Right cardiac atrium (tissue), 5 donors: ENCODE results near the gene CAVIN2. TPM values are rescaled to one million over a fixed set of nuclear protein-coding genes. Genes with fewer than 3 reads are reported as not detected.
A peak's percentile ranks its signal among the peaks of the same experiment; 100 is the strongest.

Source experiments
- ATAC-seq, 2 donors: fragments of 200-7000 bp; cut with Tn5 transposase; one replicate each; pipeline versions ENCODE4 v1.8.0 to v1.9.1; 2020; ENCODE audit warnings: moderate library complexity in 2 of 2, mild to moderate bottlenecking in 1 of 2
- DNase-seq, 3 donors: peaks; one replicate each; pipeline ENCODE4 v3.0.0-alpha.2; 2020
- H3K27ac ChIP-seq: one replicate; pipeline ENCODE4 v1.5.1; 2013; ENCODE audit warnings: mild to moderate bottlenecking, low read length, control low read depth, moderate library complexity
- H3K27me3 ChIP-seq: one replicate; pipeline ENCODE4 v1.6.1; 2013; ENCODE audit not compliant: control insufficient read depth, insufficient read depth
- H3K4me1 ChIP-seq: one replicate; pipeline ENCODE4 v1.6.1; 2013; ENCODE audit warnings: low read length; ENCODE audit not compliant: control insufficient read depth, insufficient read depth
- H3K4me3 ChIP-seq: one replicate; pipeline ENCODE4 v1.5.1; 2013; ENCODE audit warnings: low read length, control low read depth
- H3K9me3 ChIP-seq: one replicate; pipeline ENCODE4 v1.6.1; 2013; ENCODE audit warnings: low read length; ENCODE audit not compliant: control insufficient read depth
- WGBS: extraction: QIAGEN DNeasy Blood & Tissue Kit; methylation state at CpG from one replicate; pipeline ENCODE4 v1.1.7; 2013; 5-methylcytosine and 5-hydroxymethylcytosine counted together
- intact Hi-C, 4 donors: fragments of 100-400 bp; cut with DNase I; formaldehyde crosslinking; loops; one replicate each; pipeline versions ENCODE4 v1.11.0 to v1.14.0; 2022 to 2023
- polyA plus RNA-seq: library from polyadenylated mRNA; stranded (reverse); fragments of 200-250 nt; gene quantifications from one replicate; pipeline ENCODE4 v1.2.3, GENCODE V29; 2013
- total RNA-seq, 4 donors: library from RNA; stranded (reverse); fragmentation: NEBNext Ultra II Directional; extraction: Animal tissue kit (Norgen Biotek cat#: 25700); gene quantifications; one replicate each; pipeline ENCODE4 v1.2.1, GENCODE V29; 2021
- donor health status: healthy with polysubstance abuse.
- donor health status: DM: no; HTN: yes; CAD: no.
- donor health status: DM: no; HTN: no; CAD: no.
- donor health status: DM: no; HTN: yes; CAD: no; lungs with severe emphysema.
- donor health status: DM: yes; HTN: yes; CAD: no.

Gene CAVIN2
- total and polyA plus RNA-seq, 5 donors = 76.0 to 128 (median 113) TPM

GRCh38 chr2:191818133-191818532, 28.8 kb downstream of the CAVIN2 start:
- H3K4me3 ChIP-seq = no peak overlapping the region
- H3K27me3 ChIP-seq = no peaks in the 10 kb centered on the region
- no peaks in the 10 kb centered on the region for H3K9me3 ChIP-seq
- intact Hi-C loops = no loop called here
- WGBS = 93% methylated on average over 1 of the region's 1 CpG
- H3K4me1 ChIP-seq = no peaks in the 10 kb centered on the region
- ATAC-seq = peak; percentile 57 to 59
- no peak overlapping the region for H3K27ac ChIP-seq
- DNase-seq = no peak

- DNase-seq = no peak
- intact Hi-C loops = no loop called here
Measured at GRCh38 chr2:191815010-191815409, 31.9 kb downstream of the CAVIN2 start.

GRCh38 chr2:191813943-191814342, 32.9 kb downstream of the CAVIN2 start:
- H3K27me3 ChIP-seq = no peaks in the 10 kb centered on the region
- ATAC-seq = no peak
- no peaks in the 10 kb centered on the region for H3K4me1 ChIP-seq
- no peaks in the 10 kb centered on the region for H3K9me3 ChIP-seq
- 78% methylated on average over 8 of the region's 8 CpGs for WGBS
- H3K27ac ChIP-seq = no peak overlapping the region
- no peak overlapping the region for H3K4me3 ChIP-seq
- intact Hi-C loops = loop anchor here in 3 of 4 donors (2.0 to 5.0 kb wide), 2 partner anchors 348 to 349 kb away; no protein-coding TSS in a partner anchor
- DNase-seq = no peak

More at GRCh38 chr2:191815010-191815409, 31.9 kb downstream of the CAVIN2 start:
- no peaks in the 10 kb centered on the region for H3K4me1 ChIP-seq
- ATAC-seq = no peak
- WGBS = 96% methylated on average over 1 of the region's 1 CpG
- H3K27ac ChIP-seq = no peak overlapping the region
- H3K9me3 ChIP-seq = no peaks in the 10 kb centered on the region
- no peak overlapping the region for H3K4me3 ChIP-seq
- no peaks in the 10 kb centered on the region for H3K27me3 ChIP-seq

- Histone ChIP-seq H3K4me3 (peak overlapping the region; percentile 46), H3K9me3 (no peaks in the 10 kb centered on the region), H3K27me3 (no peaks in the 10 kb centered on the region), H3K27ac (no peak overlapping the region), H3K4me1 (no peaks in the 10 kb centered on the region)
- peak; percentile 35 to 77 (median 68) for DNase-seq
- WGBS = 39% methylated on average over 9 of the region's 9 CpGs
- intact Hi-C loops = loop anchor here (1.0 to 5.0 kb wide), 3 partner anchors 350 to 351 kb away; no protein-coding TSS in a partner anchor
- peak; percentile 82 to 88 for ATAC-seq
Measured at GRCh38 chr2:191811807-191812602, 34.9 kb downstream of the CAVIN2 start.

GRCh38 chr2:191806396-191806795, 40.5 kb downstream of the CAVIN2 start:
- no peak overlapping the region for H3K27ac ChIP-seq
- H3K27me3 ChIP-seq = no peaks in the 10 kb centered on the region
- H3K4me1 ChIP-seq = no peaks in the 10 kb centered on the region
- no peak for DNase-seq
- 100% methylated on average over 1 of the region's 1 CpG for WGBS
- no peak overlapping the region for H3K4me3 ChIP-seq
- intact Hi-C loops = no loop called here
- H3K9me3 ChIP-seq = no peaks in the 10 kb centered on the region
- no peak for ATAC-seq

GRCh38 chr2:191804766-191805165, 42.1 kb downstream of the CAVIN2 start:
- ATAC-seq (no peak), DNase-seq (no peak)
- Histone ChIP-seq H3K4me3 (no peak overlapping the region), H3K4me1 (no peaks in the 10 kb centered on the region), H3K9me3 (no peaks in the 10 kb centered on the region), H3K27me3 (no peaks in the 10 kb centered on the region), H3K27ac (no peak overlapping the region)
- intact Hi-C loops = no loop called here
- WGBS = 85% methylated on average over 9 of the region's 9 CpGs

GRCh38 chr2:191803007-191803406, 43.9 kb downstream of the CAVIN2 start:
- DNase-seq = no peak
- no peak overlapping the region for H3K4me3 ChIP-seq
- ATAC-seq = no peak
- intact Hi-C loops = no loop called here
- H3K9me3 ChIP-seq = no peaks in the 10 kb centered on the region
- no peak overlapping the region for H3K27ac ChIP-seq
- no peaks in the 10 kb centered on the region for H3K4me1 ChIP-seq
- no peaks in the 10 kb centered on the region for H3K27me3 ChIP-seq
- WGBS = 97% methylated on average over 1 of the region's 1 CpG

- DNase-seq = no peak
- no peak for ATAC-seq
- H3K27me3 ChIP-seq = no peaks in the 10 kb centered on the region
- no peak overlapping the region for H3K27ac ChIP-seq
- H3K4me3 ChIP-seq = no peak overlapping the region
- 62% methylated on average over 5 of the region's 5 CpGs for WGBS
- no peaks in the 10 kb centered on the region for H3K4me1 ChIP-seq
- H3K9me3 ChIP-seq = no peaks in the 10 kb centered on the region
- intact Hi-C loops = no loop called here
Measured at GRCh38 chr2:191802180-191802579, 44.7 kb downstream of the CAVIN2 start.

- DNase-seq (no peak), ATAC-seq (no peak)
- Histone ChIP-seq H3K9me3 (no peaks in the 10 kb centered on the region), H3K4me1 (no peaks in the 10 kb centered on the region), H3K4me3 (no peak overlapping the region), H3K27ac (no peak overlapping the region), H3K27me3 (no peaks in the 10 kb centered on the region)
- WGBS = 90% methylated on average over 1 of the region's 1 CpG
- intact Hi-C loops = no loop called here
Measured at GRCh38 chr2:191800874-191801273, 46.0 kb downstream of the CAVIN2 start.

- DNase-seq = no peak
- no peak for ATAC-seq
- 93% methylated on average over 2 of the region's 2 CpGs for WGBS
Measured at GRCh38 chr2:191799526-191799925, 47.4 kb downstream of the CAVIN2 start.

GRCh38 chr2:191797942-191798876, 48.7 kb downstream of the CAVIN2 start:
- Histone ChIP-seq H3K9me3 (no peaks in the 10 kb centered on the region), H3K4me3 (no peak overlapping the region), H3K27me3 (no peaks in the 10 kb centered on the region), H3K27ac (no peak overlapping the region), H3K4me1 (no peaks in the 10 kb centered on the region)
- 63% methylated on average over 2 of the region's 2 CpGs for WGBS
- no peak for ATAC-seq
- intact Hi-C loops = no loop called here
- DNase-seq = no peak

More at GRCh38 chr2:191799526-191799925, 47.4 kb downstream of the CAVIN2 start:
- Histone ChIP-seq H3K9me3 (no peaks in the 10 kb centered on the region), H3K4me1 (no peaks in the 10 kb centered on the region), H3K27me3 (no peaks in the 10 kb centered on the region), H3K4me3 (no peak overlapping the region), H3K27ac (no peak overlapping the region)
- intact Hi-C loops = no loop called here
